Frontal cortex (tissue), 4 donors: ENCODE data around the gene CCDC187. TPM values are rescaled to one million over a fixed set of nuclear protein-coding genes. Genes with fewer than 3 reads are reported as not detected.
"Not testable (repeated sequence)": the region's sequence is repeated elsewhere in the genome, so short reads cannot be mapped to it uniquely, and the experiment has no call there.

Source experiments
- DNase-seq, 2 donors: peaks; one replicate each; pipeline ENCODE4 v3.0.0; 2012; ENCODE audit warnings: low spot score in 2 of 2
- FAIRE-seq: peaks from 2 replicates; lab custom pipeline; 2012; peaks lifted over from hg19 to GRCh38; lab: Jason Lieb, UNC
- total RNA-seq: library from RNA; depleted of rRNA; stranded (reverse); fragments of >200 nt; gene quantifications from one replicate; pipeline ENCODE4 v1.2.3, GENCODE V29; 2014
- donor health status: control.
- donor health status: control.
- donor health status: control.

Gene CCDC187
- total RNA-seq, 1 donor from 2014 or later, result 0.41 TPM

GRCh38 chr9:136329211-136329627 lies 25.3 kb upstream of the CCDC187 start:
- DNase-seq (peak in 1 of 2 donors; percentile 52), FAIRE-seq (no peak)

DNA sequence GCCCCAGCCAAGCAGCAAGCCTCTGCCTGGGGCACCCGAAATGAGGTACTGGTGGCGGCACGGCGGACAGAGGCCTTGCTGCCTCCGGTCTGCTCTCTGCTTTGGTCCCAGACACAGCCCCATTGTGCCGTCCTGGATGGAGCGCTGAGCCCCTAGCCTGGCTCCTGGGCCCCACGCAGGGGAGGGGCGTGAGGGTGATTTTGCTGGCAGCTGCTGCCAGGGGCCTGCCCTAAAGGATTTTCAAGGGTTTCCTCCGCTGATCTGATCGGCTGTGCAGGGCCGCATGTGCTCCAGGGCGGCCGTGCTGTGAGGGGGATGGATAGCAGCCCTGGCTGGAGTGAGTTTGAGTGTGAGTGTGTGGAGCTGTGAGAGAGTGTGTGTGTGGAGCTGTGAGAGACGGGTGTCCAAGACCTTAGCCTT lies 24.7 kb upstream of the CCDC187 start:
- FAIRE-seq (no peak), DNase-seq (peak; percentile 73 to 79)

GRCh38 chr9:136328011-136328621 lies 24.2 kb upstream of the CCDC187 start:
- FAIRE-seq, result no peak

GRCh38 chr9:136327304-136327974 lies 23.5 kb upstream of the CCDC187 start, which contains the start of gene GPSM1:
TSS of gene GPSM1 (plus strand) at chr9:136327539. CDS start at chr9:136327696, 157 bp downstream.
- FAIRE-seq, result no peak
- DNase-seq, result peak; percentile 95 to 98

More at GRCh38 chr9:136328011-136328621, 24.2 kb upstream of the CCDC187 start:
- DNase-seq, result no peak

DNA sequence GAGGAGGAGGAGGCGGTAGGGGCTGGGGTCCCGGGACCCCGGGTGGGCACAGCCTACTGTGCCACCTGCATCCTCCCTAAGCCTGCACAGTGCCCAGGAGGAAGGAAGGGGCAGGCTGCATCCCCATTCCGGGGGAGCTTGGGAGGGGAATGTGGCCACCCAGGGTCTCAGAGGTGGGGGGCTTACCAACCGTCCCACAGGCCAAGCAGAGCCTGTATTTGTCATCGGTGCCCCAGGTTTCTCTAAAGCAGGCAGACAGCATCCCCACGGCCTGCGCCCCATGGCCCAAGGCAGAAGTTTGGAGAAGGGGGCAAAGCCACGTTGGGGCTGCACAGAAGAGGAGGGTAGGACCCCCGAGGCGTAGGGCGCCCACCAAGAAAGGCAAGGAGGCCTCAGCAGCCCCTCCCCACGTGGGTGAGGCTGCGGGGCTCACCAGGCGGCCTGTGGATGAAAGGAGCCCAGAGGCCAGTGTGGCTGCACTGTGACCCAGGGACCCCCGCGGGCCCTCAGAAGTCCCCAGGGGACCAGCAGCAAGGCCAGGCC lies 22.9 kb upstream of the CCDC187 start:
- FAIRE-seq, result no peak

DNA sequence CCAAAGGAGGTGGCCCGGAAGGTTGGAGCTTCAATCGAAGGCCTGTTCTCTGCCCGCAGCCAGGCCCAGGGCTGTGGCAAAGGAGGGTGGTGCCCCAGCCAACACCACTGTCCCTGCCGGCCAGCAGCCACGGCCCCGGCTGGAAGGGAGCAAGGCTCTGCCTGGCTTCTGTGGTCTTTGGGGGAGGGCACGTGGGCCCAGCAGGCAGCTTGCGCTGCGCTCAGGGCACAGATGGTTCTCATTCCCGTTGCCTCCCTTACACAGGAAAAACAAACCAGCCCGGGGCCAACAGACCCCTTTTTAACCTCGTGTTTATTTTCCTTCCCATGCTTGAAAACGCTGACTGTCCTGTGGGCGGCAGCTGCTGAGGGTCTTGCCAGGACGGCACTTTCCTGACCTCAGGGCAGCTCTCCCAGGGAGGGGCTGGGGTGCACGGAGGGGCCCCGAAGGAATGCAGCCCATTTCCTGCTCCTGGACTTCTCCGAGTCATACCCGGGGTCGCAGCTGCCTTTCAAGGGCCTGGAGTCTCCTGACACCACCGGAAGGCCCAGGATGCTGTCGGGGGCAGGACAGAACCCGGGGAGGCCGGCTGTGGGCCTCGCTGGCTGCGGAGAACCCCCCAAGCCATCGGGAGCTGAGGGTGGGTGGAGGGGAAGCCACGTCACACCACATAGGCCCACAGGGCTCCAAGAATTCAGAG lies 22.3 kb upstream of the CCDC187 start:
- peak; percentile 64 to 66 for DNase-seq
- FAIRE-seq, result no peak

More for the DNA sequence above, 22.9 kb upstream of the CCDC187 start:
- DNase-seq, result no peak

DNA sequence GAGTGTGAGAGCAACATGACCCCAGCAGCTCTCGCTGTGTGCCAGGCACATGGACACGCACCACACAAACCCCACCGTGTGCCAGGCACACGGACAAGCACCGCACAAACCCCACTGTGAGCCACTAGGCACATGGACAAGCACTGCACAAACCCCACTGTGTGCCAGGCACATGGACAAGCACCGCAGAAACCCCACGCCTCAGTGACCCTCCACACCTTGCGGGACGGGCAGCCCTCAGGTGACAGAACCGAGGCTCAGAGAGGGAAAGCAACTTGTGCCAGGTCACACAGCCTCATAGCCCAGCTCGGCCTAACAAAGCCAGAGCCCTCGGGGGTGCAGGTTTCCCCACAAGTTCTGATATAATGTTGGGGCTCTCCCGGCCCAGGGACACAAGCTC lies 21.5 kb upstream of the CCDC187 start:
- no peak for FAIRE-seq
- no peak for DNase-seq

DNA sequence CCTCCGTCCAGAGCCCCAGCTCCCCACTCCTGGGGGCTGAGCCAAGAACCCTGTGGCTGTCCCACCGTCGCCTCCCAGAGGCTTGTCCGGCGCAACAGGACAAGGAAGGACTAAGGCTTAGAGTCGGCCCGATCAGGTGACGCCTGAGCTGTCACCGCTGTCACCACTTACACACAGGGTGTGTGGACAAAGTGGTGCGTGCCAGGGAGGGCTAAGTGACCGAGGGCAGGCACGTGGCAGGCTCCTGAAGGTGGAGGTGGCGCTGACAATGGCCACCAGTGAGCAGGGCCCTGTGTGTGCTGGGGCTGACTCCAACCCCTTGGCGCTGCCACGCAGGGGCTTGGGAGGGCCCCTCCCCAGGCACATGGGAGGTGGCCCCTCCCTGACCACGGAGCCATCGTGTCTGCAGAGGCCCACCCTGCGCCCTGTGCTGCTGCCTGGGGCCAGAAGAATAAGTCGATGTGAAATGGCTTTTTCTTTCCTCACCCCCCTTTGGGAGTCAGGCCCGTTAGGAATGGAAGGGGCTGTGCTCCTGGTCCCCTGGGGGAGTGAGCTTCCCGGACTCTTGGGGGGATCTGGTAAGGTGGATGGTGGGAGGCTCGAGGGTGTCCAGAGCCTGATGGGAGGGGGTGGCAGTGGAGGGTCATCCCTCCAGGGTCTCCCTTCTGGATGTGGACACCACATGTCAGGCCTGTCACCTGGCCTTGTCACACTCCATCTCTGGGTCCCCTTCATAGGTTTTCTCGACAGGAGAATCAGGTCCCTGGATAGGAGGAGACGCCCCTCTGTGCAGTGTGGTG lies 20.8 kb upstream of the CCDC187 start:
- FAIRE-seq (no peak), DNase-seq (no peak)

- DNase-seq (no peak), FAIRE-seq (no peak)
Measured at GRCh38 chr9:136323371-136323789, 19.5 kb upstream of the CCDC187 start.

DNA sequence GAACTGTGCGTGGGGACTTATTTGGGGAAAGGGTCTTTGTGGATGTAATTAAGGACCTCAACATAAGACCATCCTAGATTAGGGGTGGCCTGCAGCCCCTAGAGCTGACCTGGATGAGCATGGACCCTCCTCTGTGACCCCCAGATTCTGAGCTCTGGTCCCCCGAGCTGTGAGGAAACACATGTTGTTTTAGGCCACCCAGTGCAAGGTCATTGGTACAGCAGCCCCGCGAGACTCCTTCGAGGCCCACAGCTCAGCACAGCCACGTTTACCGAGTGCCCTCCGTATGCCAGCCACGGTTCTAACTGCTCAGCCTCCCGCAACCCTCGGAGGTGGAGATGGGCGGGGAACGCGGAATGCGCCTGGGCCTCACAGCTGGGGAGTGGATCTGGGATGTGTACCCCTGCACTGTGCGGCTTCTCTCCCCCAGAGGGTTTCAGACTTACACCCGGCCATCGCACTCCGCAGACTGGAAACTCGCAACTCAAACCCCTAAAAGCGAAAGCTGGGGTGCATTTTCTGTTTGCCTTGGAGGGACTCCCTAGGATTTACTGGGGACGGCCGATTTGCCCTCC lies 18.9 kb upstream of the CCDC187 start:
- DNase-seq (no peak), FAIRE-seq (no peak)

DNA sequence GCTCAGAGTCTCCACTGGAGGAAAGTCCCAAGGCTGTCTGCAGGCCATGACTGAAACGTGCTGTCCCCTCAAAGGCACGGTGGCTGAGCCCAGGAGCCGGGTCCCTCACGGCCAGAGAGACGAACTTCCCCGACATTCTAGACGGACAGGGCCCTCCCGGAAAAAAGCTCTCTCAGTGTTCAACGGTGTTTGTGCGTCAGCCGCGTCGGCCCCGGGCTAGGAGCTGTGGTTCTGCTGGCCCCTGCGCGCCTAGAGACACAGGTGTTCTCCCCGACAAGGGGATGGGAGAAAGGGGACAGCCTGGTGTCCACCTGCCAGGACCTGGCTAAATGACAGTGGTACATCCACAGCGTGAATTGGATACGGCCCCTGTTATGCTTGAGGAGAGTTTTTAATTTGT lies 17.7 kb upstream of the CCDC187 start:
- FAIRE-seq, result no peak
- DNase-seq, result no peak

DNA sequence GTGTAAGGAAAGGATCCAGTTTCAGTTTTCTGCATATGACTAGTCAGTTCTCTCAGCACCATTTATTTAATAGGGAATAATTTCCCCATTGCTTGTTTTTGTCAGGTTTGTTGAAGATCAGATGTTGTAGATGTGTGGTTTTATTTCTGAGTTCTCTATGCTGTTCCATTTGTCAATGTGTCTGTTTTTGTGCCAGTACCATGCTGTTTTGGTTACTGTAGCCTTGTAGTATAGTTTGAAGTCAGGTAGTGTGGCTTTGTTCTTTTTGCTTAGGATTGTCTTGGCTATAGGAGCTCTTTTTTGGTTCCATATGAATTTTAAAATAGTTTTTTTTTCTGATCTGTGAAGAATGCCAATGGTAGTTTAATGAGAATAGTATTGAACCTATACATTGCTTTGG lies 17.1 kb upstream of the CCDC187 start:
- DNase-seq, FAIRE-seq: not testable (repeated sequence)

GRCh38 chr9:136319955-136320354 lies 16.1 kb upstream of the CCDC187 start:
- FAIRE-seq, result not testable (repeated sequence)

DNA sequence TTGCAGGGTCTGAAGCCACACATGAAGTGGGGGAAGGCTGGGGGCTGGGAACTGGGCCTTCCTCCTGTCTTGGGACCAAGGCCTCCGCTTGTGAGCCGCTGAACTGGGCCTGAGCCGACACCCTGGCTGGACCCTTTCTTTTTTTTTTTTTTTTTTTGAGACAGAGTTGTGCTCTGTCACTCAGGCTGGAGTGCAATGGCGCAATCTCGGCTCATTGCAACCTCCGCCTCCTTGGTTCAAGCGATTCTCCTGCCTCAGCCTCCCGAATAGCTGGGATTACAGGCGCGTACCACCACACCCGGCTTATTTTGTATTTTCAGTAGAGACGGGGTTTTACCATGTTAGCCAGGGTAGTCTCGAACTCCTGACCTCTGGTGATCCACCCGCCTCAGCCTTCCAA lies 15.3 kb upstream of the CCDC187 start:
- not testable (repeated sequence) for FAIRE-seq

More at GRCh38 chr9:136319955-136320354, 16.1 kb upstream of the CCDC187 start:
- not testable (repeated sequence) for DNase-seq

GRCh38 chr9:136318776-136319241 lies 14.9 kb upstream of the CCDC187 start:
- FAIRE-seq (no peak), DNase-seq (no peak)

More for the DNA sequence above, 15.3 kb upstream of the CCDC187 start:
- not testable (repeated sequence) for DNase-seq

DNA sequence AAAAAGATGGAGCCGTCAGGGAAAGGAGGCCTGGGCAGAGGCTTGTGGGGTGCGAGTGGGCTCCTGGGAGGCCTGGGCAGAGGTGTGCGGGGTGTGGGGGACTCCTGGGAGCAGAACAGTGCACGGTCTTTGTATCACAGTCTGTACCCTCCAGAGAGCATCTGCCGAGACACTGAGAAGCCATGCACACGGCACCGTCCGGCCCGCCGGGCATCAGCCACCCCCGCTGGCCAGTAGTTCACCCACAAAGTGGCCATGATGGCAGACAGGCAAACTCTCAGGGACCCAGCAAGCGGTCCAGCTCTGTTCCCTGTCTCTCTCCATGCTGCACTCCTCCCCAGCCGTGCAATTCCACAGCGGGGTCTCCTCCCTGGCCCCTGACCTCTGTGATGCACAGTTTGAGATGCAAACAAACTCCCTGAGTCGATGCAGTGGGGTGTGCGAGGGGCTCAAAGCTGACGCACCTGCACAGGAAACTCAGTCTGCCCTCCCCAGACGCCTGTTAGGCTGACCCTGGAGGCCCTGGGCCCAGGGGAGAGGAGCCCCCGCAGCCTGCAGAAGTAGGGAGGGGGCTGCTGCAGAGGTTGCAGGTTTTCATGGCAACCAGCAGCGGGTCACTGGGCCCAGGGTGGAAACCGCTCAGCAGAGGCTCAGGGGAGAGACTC lies 14.3 kb upstream of the CCDC187 start:
- DNase-seq (no peak), FAIRE-seq (no peak)

DNA sequence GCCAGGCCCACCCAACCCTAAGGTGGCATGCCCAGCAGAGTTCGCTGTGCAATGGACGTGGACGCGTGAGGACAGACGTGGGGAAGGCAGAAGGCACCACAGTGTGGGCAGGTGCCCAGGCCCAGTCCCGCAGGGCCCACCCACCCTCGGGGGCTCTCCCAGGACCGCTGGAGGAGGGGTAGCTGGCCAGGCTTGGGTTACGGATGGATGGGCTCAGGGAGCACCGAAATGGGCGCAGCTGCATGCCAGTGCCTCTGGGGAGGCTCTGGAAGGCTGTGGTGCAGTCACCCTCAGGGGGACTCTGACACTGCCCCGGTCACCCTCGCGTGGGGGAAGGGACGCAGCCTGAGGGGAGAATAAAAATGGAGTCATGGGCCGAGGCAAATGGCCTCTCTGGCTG lies 13.8 kb upstream of the CCDC187 start:
- DNase-seq (no peak), FAIRE-seq (no peak)

- no peak for DNase-seq
Measured at GRCh38 chr9:136316896-136317676, 13.2 kb upstream of the CCDC187 start.

More at GRCh38 chr9:136316896-136317676, 13.2 kb upstream of the CCDC187 start:
- no peak for FAIRE-seq
